Heart left ventricle (tissue), 13 donors: ENCODE measurements around the gene ARID3A.

Source experiments
- POLR2A ChIP-seq, 2 donors: fragments of 450-650 bp; IDR thresholded peaks; one replicate each; pipeline ENCODE4 v1.6.1; 2017; ENCODE audit warnings: antibody characterized with exemption in 2 of 2, mild to moderate bottlenecking in 2 of 2, moderate library complexity in 2 of 2
- TF ChIP-seq, protein P1 (sequence below), 12 donors: fragments of 200-600 bp; sonication (generic) in 4 of 12; IDR thresholded peaks; one replicate each; pipeline versions ENCODE4 v1.5.0 to v1.8.0; 2018 to 2022; ENCODE audit warnings: antibody characterized with exemption in 12 of 12, mild to moderate bottlenecking in 5 of 12
- donor health status: ischemic (EF 13 %, LVEDD 7.1; RV severe dilation, severe dysfunction).
- donor health status: DM: no; HTN: yes; CAD: no.
- donor health status: DM: no; HTN: no; CAD: no.
- donor health status: ischemic (EF 25% LVEDD 6.9; RV normal size, moderate dysfunction).
- donor health status: ischemic (EF 25% LVEDD 5.7; RV mildly dilated, moderate dysfunction).
- donor health status: ischemic (EF 35%, LVEDD 5.7; RV mildly dilated, moderate dysfunction).
- donor health status: nonischemic (EF 11% LVEDD 7.7; RV severe dilation, severe dysfunction).
- donor health status: DM: yes; HTN: yes; CAD: no.
- donor health status: PGD.
- donor health status: ischemic (EF 29% LVEDD 5.4; RV normal size, mild dysfunction).
- donor health status: nonischemic (EF 23%, LVEDD 6.1; RV moderate dilation, normal function).

DNA sequence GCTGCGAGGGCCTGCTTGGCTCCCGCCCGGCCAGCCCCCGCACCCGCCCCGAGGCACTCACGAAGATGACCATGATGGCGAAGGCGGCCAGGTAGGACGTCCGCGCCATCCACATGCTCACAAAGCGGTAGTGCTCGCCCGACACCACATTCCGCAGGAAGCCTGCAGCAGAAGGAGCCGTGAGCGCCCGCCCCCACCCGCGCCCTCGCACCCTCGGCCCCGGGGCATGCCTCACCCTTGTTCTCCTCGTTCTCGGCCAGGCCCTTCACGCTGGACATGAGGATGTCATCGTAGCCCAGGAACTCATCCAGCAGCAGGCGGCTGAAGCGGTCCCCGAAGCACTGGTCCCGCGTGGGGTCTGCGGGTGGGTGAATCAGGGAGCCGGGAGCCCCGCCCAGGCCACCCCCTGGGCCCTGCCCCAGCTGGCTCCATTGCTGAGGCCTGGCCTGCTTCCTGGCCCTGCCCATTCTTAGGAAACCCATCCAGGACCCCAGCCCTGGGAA is 86.0 kb downstream of the ARID3A start:
- TF ChIP-seq, protein P1, sequence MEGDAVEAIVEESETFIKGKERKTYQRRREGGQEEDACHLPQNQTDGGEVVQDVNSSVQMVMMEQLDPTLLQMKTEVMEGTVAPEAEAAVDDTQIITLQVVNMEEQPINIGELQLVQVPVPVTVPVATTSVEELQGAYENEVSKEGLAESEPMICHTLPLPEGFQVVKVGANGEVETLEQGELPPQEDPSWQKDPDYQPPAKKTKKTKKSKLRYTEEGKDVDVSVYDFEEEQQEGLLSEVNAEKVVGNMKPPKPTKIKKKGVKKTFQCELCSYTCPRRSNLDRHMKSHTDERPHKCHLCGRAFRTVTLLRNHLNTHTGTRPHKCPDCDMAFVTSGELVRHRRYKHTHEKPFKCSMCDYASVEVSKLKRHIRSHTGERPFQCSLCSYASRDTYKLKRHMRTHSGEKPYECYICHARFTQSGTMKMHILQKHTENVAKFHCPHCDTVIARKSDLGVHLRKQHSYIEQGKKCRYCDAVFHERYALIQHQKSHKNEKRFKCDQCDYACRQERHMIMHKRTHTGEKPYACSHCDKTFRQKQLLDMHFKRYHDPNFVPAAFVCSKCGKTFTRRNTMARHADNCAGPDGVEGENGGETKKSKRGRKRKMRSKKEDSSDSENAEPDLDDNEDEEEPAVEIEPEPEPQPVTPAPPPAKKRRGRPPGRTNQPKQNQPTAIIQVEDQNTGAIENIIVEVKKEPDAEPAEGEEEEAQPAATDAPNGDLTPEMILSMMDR (IDR thresholded peaks at IDR 0.05): no peak
- no peak for TF ChIP-seq POLR2A (IDR thresholded peaks at IDR 0.05)
